G401 (cell line): ENCODE results near the gene DCUN1D3. TPM values are rescaled to one million over a fixed set of nuclear protein-coding genes. Genes with fewer than 3 reads are reported as not detected.
"Not testable (repeated sequence)": the region's sequence is repeated elsewhere in the genome, so short reads cannot be mapped to it uniquely, and the experiment has no call there.

Source experiments
- DNase-seq: peaks from one replicate; pipeline ENCODE4 v3.0.0-alpha.2; 2015; ENCODE audit warnings: low spot score
- in situ Hi-C: cut with HindIII; loops from 2 replicates; pipeline ENCODE4 v1.10.0; 2016; ENCODE audit warnings: low sequenced_read_pairs, mixed read lengths
- total RNA-seq: library from RNA; depleted of rRNA; stranded (reverse); fragments of >200 nt; shearing (Covaris generic); gene quantifications from 2 replicates; pipeline ENCODE4 v1.2.3, GENCODE V29; 2014; rRNA removed

Gene DCUN1D3, protein sequence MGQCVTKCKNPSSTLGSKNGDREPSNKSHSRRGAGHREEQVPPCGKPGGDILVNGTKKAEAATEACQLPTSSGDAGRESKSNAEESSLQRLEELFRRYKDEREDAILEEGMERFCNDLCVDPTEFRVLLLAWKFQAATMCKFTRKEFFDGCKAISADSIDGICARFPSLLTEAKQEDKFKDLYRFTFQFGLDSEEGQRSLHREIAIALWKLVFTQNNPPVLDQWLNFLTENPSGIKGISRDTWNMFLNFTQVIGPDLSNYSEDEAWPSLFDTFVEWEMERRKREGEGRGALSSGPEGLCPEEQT
- 3.4 and 8.6 TPM in 2 replicates for total RNA-seq

DNA sequence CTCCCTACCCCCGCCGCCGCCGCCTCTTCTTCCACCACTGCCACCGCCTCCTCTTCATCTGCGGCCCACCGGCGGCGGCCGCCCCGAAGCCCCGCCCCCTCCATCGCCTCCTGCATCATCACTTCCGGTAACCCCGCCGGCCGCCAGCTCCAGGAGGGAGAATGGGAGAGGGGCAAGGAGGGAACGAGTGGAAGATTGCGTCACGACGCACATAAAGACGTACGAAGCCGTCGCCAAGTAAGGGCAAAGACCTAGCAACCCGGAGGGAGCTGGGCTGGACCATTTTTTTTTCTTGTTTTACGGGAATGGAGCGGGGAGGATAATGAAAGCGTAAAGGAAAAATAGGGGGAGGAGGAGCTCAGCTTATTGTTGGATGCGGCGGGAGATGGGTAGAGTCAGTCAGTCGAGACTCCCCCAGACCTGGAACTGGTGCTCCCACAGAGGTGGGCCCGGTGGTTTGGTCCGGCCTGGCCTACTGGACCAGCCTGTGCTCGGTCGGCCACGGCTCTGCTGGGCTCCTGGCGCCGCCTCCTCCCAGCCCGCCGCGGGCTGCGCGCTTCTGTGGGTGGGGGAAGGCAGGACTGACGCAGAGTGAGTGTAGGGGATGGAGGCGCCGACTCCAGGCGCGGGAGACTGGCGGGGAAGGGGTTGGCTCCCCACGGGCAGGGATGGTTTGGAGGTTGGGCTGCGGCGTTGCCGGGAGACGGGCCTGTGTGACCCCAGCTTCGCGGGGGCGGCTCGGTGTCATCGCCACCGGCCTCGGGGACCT is at the start of gene DCUN1D3, which contains the start of gene LYRM1:
TSS of gene DCUN1D3 (minus strand) at position 60 of the 769 bp plus-strand sequence. CDS start 37,820 bp downstream, outside the sequence.
TSS of gene LYRM1 (plus strand) at position 473 of the 769 bp plus-strand sequence. CDS start 14,785 bp downstream, outside the sequence.
- in situ Hi-C loops, result no loop called here
- peak; percentile 99 for DNase-seq

DNA sequence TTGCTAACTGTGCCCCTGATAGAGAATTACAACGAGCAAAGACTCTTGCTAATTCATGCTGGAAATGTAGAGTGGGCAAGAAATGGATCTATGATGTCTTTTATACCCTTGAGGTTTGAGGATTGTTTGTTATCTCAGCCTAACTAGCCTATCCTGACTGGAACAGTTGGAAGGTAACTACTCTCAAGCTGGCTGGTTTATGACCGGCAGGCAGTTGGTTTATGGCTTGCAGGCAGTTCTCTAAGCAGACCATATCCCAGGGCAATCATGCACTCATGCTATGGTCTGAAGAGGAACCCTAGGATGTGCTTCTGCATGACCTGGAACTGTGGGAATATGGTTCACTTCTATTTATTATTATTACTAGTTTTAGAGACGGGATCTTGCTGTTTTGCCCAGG is 49.5 kb upstream of the DCUN1D3 start:
- DNase-seq, result no peak
- in situ Hi-C loops, result no loop called here

DNA sequence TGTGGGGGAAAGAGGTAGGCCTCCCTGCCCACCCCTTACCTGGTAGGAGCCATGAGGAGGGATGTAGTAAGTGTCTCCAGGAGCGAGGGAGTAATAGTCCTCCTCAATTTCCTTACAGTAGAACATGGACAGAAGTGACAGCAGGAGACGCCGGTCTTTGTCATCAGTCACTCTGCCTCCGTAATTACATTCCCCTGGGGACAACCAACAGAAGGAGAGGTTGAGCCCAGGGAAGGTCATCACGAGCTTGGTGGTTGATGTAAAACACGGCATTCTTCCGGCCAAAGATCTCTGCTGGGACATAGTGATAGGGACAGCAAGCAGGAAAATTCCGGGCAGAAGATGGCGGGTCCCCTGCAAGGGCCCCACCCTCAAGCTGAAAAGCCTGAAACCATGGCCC is 48.3 kb upstream of the DCUN1D3 start:
- DNase-seq, result no peak
- in situ Hi-C loops, result no loop called here

DNA sequence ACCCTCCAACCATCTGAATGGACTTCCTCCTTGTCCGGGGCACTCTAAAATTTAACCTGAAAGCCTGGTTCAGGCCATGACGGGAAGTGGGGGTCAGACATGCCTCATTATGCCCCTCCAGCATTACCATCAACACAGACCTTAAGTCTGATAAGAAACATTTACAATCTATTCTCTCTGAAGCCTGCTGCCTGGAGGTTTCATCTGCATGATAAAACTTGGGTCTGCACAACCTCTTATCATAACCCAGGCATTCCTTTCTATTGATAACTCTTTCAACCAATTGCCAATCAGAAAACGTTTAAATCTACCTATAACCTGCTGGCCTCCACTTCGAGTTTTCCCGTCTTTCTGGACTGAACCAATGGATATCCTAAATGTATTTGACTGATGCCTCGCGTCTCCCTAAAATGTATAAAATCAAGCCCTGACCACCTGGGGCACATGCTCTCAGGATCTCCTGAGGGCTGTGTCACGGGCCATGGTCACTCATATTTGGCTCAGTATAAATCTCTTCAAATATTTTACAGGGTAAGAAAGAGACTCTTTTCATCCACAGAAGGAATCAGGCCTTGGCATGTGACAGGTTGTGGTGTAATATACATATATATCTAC is 46.0 kb upstream of the DCUN1D3 start:
- in situ Hi-C loops, result no loop called here
- no peak for DNase-seq

DNA sequence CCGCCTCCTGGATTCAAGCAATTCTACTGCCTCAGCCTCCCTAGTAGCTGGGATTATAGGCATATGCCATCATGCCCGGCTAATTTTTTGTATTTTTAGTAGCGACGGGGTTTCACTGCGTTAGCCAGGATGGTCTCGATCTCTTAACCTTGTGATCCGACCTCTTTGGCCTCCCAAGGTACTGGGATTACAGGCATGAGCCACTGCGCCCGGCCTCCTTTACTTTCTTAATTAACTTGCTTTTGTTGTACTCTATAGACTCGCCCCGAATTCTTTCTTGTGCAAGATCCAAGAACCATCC is 45.4 kb upstream of the DCUN1D3 start:
- DNase-seq, in situ Hi-C loops: not testable (repeated sequence)

DNA sequence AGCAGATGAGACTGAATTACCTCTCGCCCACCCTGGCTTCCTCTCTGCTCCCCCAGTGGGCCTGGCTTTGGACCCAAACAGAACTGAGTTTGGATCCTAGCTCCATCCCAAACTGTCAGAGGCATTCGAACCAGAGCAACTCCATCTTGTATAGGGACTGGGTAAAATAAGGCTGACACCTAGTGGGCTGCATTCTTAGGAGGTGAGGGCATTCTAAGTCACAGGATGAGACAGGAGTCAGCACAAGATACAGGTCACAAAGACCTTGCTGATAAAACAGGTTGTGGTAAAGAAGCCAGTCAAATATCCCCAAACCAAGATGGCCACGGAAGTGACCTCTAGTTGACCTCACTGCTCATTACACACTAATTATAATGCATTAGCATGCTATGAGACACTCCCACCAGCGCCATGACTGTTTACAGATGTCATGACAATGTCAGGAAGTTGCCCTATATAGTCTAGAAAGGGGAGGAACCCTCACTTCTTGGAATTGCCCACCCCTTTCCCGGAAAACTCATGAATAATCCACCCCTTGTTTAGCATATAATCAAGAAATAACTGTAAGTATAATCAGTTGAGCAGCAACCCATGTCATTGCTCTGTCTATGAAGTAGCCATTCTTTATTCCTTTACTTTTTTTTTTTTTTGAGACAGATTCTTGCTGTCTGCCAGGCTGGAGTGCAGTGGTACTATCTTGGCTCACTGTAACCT is 44.9 kb upstream of the DCUN1D3 start:
- in situ Hi-C loops, result no loop called here
- DNase-seq, result peak; percentile 30

DNA sequence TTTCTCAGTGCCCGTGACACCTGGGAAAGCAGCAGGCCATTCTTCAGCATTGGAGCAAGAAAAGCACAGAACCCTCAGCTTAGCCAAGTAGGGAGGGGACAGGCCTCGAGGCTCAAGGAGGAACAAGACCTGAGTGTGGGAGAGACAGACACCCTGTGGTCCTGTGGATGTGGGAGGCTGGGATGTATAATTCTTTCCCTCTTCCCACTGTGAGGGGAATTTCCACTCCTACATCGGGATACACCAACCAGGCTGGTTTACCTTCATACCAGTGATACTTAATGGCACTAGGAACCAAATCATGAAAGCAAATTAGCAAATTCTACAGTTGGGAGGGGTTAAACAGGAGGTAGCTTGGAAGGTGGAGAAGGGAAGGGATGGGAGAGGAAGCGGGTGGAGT is 42.1 kb upstream of the DCUN1D3 start:
- no peak for DNase-seq
- in situ Hi-C loops, result no loop called here

DNA sequence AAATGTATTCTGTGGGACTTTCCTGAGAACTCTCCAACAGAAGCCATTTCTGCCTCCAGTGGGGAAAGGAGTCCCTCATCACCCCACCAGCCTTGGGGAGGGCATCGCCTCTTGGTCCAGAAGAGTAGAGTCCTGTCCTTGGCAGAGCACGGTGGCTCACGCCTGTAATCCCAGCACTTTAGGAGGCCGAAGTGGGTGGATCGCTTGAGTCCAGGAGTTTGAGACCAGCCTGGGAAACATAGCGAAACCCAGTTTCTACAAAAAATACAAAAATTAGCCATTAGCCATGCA is 41.4 kb upstream of the DCUN1D3 start:
- in situ Hi-C loops, result no loop called here
- no peak for DNase-seq

DNA sequence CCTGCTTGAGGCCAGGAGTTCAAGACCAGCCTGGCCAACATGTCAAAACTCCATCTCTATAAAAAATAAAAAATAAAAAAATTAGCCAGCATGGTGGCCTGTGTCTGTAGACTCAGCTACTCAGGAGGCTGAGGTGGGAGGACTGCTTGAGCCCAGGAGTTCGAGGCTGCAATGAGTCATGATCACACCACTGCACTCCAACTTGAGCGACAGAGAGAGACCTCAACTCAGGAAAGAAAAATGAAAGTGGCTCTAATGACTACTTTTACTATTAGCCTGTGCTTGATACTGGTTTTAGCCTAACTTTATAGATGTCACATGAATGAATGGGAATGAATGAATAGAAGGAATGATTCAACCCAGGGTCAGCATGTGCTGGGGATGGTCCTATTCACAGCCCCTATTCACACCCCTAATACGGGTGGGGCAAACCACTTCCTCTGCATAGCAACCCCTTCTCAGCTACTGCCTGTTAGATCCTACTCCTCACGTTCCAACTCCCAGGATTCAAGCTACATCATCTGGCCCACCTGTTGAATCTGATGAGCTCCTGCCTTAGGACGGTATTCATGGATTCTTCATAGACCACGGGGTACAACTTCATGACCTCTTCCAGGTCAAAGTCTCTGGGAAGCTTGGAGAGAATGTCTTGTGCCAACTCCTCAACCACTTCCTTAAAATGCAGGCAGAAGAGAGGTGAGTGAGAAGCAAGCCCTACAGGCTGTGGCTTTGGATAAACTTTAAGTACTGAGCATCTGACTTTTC is 40.9 kb upstream of the DCUN1D3 start:
- no peak for DNase-seq
- in situ Hi-C loops, result no loop called here

DNA sequence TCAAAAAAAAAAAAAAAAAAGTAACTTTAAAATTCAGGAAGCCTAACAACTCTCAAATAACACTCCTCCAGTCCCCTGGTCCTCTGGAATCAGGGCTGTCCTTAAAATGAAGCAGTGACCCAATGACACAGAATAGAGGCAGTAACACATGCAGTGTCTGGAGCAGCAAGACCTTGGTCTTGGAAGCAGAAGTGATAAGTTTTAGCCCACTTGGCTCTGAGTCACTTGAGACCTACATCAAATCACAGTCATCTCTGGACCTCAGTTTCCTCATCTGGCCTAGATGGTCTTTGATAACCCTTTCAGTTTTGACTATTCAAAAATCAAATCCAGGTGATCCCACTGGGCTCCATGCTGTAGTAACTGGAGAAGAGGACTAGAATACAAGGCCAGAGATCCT is 39.5 kb upstream of the DCUN1D3 start:
- no peak for DNase-seq
- in situ Hi-C loops, result no loop called here

DNA sequence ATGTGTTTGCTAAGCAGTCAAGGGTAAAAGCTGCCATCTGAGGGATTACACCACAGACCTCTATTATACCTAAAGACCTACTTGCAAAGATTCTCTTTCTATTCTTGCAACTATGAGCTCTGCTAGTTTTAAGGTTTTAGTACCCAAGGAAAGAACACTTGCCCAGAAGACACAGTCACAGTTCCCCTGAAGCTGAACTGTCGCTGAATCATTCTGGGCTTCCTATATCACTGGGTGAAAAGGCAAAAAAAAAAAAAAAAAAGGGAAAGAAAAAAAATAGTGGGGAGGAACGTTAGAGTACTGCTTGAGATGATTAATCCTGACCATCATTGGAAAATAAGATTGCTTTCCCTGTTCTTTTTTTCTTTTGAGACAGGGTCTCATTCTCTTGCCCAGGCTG is 38.3 kb upstream of the DCUN1D3 start:
- in situ Hi-C loops, result no loop called here

DNA sequence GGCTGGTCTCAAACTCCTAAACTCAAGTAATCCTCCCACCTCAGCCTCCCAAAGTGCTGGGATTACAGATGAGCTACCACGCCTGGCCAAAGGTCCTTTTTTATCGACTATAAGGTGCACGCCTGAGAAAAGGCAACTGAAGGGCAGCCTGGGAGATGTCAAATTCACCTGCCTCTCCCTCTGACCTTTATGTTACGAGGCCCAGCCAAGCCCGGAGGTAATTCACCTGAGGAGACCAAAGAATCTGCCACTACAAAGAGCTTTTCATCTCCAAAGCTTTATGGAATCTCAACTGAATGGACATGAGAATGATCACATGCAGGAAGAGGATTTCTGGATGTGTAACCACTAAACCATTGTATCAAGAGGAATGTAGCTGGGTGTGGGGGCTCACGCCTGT is 37.6 kb upstream of the DCUN1D3 start:
- in situ Hi-C loops, result no loop called here
- no peak for DNase-seq

More for the DNA sequence above, 38.3 kb upstream of the DCUN1D3 start:
- no peak for DNase-seq

DNA sequence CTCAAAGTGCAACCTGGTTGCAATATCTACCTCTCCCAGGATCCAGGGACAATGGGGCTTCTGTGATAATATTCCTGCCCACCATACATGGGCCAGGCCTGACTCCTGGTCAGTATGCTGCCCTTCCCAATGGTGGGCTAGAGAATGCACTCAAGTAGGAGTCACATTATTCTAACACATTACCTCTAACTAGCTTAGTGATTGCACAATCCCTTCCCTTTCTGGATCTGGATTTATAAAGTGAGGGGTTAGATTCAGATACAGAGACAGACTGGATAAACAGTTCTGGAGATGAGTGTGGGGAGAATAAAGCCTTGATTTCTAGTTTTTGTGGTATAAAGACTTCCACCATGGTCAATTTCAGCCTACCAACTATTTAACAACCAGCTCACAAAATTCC is 33.4 kb upstream of the DCUN1D3 start:
- no peak for DNase-seq
- in situ Hi-C loops, result no loop called here

DNA sequence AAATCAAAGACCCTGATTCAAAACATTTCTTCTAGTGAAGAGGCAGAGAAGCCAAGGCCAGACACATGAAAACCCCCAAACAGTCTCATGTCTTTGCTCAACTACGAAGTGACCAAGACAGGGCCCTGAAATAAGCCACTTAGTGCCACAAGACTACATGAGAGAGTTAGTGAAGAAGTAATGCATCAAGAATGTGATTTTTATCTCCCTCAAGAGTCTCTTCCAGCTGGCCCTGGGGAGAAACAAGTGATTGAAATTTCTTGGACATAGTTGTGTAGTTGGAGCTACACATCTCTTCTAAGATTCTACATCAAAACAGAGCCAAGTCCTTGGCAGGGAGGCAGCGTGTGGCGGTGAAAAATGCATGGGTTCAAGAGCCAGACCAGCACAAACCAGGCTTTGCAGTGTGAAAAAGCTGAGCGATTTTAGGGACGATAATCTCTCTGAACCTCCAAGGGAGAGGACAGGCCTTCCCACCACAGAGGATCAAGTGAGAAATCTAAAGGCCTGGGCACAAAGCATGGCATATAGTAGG is 31.0 kb upstream of the DCUN1D3 start:
- DNase-seq, result peak; percentile 2
- in situ Hi-C loops, result no loop called here

DNA sequence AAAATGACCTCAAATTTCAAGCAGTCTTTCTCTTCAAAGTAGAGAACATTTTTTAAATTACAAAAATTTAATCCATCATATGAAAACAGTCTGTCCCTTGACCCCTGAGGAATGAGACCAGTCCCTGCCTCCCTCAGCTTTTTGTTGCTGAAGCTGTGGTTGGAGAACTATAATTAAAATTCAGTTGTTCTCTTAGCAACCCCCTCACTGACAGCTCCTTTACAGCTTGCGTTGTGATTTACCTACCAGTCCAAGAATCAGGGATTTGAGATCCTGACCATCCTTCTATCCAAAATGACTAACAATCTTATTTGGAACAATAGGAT is 30.2 kb upstream of the DCUN1D3 start:
- in situ Hi-C loops, result no loop called here

DNA sequence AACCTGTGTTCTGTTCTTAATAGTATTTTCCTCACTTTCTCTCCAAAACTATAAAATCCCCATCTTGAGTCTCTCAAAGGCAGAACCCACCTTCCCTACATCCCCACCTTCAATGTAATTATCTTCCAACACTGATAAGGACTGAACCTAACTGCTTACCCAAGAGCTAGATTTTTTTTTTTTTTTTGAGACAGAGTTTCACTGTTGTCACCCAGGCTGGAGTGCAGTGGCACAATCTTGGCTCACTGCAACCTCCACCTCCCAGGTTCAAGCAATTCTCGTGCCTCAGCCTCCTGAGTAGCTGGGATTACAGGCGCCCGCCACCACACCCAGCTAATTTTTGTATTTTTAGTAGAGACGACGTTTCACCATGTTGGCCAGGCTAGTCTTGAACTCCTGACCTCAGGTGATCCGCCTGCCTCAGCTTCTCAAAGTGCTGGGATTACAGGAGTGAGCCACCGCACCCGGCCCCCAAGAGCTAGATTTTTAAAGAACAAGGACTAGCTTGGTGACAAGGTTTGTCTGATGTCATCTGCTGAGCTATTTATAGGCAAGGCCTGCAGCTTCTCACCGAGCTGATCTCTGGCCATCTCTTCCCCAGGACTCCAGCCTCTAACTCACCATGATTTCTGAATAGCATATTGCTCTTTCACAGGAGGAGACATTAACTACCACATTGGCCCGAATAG is 29.7 kb upstream of the DCUN1D3 start:
- DNase-seq, result peak; percentile 96
- in situ Hi-C loops, result not testable (repeated sequence)

More for the DNA sequence above, 30.2 kb upstream of the DCUN1D3 start:
- no peak for DNase-seq

DNA sequence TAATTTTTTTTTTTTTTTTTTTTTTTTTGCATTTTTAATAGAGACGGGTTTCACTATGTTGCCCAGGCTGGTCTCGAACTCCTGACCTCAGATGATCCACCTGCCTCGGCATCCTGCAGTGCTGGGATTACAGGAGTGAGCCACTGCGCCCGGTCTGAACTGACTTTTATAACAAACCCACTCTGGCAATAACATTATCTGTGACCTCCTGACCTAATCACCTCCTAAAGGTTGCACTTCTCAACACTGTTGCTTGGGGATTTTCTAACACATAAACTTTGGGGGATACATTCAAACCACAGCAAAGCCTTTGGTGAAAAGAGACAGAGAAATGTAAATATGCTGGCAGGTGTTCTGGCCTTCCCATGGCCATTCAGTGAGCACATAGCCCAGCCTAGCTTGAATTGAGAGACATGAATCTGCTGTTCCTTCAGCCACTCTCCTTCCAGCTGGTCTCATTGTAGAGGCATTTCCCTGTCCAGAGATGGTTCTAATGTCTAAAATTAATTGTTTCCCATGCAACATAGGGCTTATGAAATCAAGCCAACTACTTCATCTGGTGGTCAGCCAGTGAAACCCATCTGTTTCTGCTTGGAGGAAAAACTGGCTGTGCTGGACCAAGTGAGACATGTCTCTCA is 28.7 kb upstream of the DCUN1D3 start:
- DNase-seq, result peak; percentile 94
- in situ Hi-C loops, result no loop called here

DNA sequence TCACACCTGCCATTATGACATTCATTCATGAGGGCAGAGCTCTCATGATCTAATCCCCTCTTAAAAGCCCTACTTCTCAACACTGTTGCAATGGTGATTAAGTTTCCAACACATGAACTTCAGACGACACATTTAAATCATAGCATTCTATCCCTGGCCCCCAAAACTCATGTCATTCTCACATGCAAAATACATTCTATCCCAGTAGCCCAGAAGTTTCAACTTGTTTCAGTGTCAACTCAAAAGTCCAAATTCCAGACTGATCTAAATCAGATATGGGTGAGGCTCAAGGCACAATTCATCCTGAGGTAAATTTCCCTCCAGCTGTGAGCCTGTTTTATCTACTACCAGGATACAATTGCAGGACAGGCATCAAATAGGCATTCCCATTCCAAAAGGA is 25.6 kb upstream of the DCUN1D3 start:
- DNase-seq, result no peak
- in situ Hi-C loops, result no loop called here
